ENCODE results near the gene GRB14.
"Not testable (repeated sequence)": the region's sequence is repeated elsewhere in the genome, so short reads cannot be mapped to it uniquely, and the experiment has no call there.

GRB14 gene

GRCh38 chr2:164554487-164554886 lies 66.8 kb downstream of the GRB14 start:
- no peak for DNase-seq

GRCh38 chr2:164551519-164551918 lies 69.8 kb downstream of the GRB14 start:
- no peak for DNase-seq

- not testable (repeated sequence) for DNase-seq
These were observed 71.6 kb downstream of the GRB14 start for GRCh38 chr2:164549705-164550104.

GRCh38 chr2:164545484-164545883 lies 75.8 kb downstream of the GRB14 start:
- no peak for DNase-seq

- DNase-seq: no peak
These were observed 78.7 kb downstream of the GRB14 start for GRCh38 chr2:164542581-164543021.

- DNase-seq: no peak
These were observed 82.9 kb downstream of the GRB14 start for GRCh38 chr2:164538240-164538866.

GRCh38 chr2:164535280-164536025 lies 85.8 kb downstream of the GRB14 start:
- DNase-seq: no peak

GRCh38 chr2:164530464-164530863 lies 90.8 kb downstream of the GRB14 start:
- DNase-seq: no peak

- DNase-seq: no peak
These were observed 97.6 kb downstream of the GRB14 start for GRCh38 chr2:164523726-164524125.

- no peak for DNase-seq
These were observed 98.3 kb downstream of the GRB14 start for GRCh38 chr2:164523009-164523408.

GRCh38 chr2:164522561-164522981 lies 98.7 kb downstream of the GRB14 start:
- DNase-seq: no peak

- no peak for DNase-seq
These were observed 105.5 kb downstream of the GRB14 start for GRCh38 chr2:164515734-164516133.

GRCh38 chr2:164515030-164515429 lies 106.3 kb downstream of the GRB14 start:
- DNase-seq: no peak

- no peak for DNase-seq
These were observed 106.8 kb downstream of the GRB14 start for GRCh38 chr2:164514491-164514890.

- no peak for DNase-seq
These were observed 108.4 kb downstream of the GRB14 start for GRCh38 chr2:164512871-164513270.

GRCh38 chr2:164511738-164512137 lies 109.5 kb downstream of the GRB14 start:
- no peak for DNase-seq

- DNase-seq: no peak
These were observed 110.4 kb downstream of the GRB14 start for GRCh38 chr2:164510895-164511294.

GRCh38 chr2:164509137-164509877 lies 112.0 kb downstream of the GRB14 start:
- DNase-seq: no peak

- no peak for DNase-seq
These were observed 117.0 kb downstream of the GRB14 start for GRCh38 chr2:164504253-164504652.

- DNase-seq: no peak
These were observed 122.4 kb downstream of the GRB14 start for GRCh38 chr2:164498836-164499235.

GRCh38 chr2:164496881-164497280 lies 124.4 kb downstream of the GRB14 start:
- no peak for DNase-seq

GRCh38 chr2:164496421-164496820 lies 124.9 kb downstream of the GRB14 start:
- no peak for DNase-seq

GRCh38 chr2:164495491-164496223 lies 125.6 kb downstream of the GRB14 start:
- DNase-seq: no peak
